Fibroblast of the conjunctiva (primary cell): Measurements from ENCODE around the gene BACE2.
"Not testable (repeated sequence)": the region's sequence is repeated elsewhere in the genome, so short reads cannot be mapped to it uniquely, and the experiment has no call there.

Experiments used
- DNase-seq: peaks from one replicate; pipeline ENCODE4 v3.0.0-alpha.2; 2010; ENCODE audit warnings: low read depth

Gene BACE2

DNA sequence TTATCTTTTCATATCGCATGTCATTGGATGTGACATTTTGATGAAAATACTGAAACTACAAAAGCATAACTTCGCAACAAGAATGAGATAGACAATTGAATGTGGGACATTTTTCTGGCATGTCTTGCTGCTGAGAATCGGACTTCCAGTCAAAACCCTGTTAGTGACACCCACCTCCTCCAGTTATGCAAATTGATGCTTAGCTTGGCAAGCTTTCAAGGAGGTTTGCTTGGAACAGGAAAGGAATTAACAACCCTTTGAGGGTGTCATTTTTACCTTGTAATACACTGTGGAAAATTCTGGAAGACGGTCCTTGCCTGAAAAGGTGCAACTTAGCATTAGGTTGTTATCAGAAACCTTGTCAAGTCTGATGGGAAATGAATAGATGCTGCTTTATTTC, 109.9 kb downstream of the BACE2 start:
- DNase-seq = no peak

DNA sequence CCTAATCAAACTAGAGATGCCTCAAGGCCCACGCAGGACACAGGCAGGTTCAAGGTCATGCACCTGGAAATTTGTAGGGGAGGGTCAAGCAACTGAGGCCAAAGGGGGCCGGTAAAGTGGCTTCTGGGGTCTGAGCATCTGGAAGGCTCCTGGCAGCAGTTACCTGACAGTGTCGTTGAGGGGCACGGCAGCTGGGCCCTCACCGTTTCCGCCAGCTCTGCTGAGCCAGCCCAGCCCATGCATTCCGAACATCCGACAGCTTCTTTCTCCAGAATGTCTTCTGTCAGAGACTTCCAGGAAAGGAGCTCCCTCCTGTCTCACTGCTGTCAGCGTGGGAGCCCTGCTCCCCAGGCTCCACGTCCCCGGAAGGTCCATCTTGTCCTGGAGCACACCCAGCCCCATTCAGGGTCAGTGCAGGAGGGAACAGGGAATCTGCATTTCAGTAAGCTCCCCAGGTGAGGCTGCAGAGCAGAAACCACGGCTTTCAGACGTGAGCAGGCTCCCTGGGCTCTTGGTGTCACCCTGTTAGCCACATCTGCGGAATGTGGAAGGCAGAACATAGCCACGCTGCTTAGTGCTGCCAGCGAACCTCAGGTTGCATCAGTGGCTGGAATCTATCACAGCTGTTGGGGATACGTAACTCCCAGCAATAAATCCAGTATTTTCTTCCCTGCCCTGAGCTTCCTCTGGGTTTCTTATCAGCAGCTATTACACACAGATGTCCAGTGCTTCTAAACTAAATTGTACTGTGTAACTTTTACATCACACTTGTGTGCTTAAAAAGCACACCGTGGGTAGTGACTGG, 112.4 kb downstream of the BACE2 start:
- peak; percentile 31 for DNase-seq

- no peak for DNase-seq
Measured at GRCh38 chr21:41282412-41282811, 114.5 kb downstream of the BACE2 start.

DNA sequence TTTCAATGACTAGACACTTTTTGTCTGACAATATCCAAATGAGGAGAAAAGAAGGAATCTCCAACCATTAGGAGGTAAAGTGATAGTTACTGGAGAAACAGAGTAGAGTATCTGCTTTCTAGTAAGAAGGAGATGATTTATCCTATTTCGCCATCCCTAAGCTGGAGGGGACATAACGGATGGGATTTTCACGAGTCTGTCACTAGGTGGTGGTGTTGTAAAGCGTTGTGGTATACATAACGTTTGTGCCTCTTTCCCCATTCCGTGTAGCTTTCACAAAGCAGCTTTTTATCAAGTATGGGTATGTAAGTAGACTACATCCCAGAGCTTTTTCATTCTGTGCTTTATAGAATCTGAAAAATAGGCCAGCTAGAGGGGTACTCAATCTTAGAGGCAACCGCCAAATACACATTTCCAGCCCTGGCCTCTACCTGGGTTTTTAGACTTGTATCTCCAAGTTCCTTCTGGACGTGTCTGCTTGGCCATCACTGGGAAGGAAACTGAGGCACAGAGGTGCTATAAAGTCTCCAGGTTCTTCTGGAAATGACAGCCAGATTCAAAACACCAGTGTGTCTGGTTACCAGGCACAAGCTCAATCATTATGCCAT, 115.4 kb downstream of the BACE2 start:
- DNase-seq = peak; percentile 77

- DNase-seq = no peak
Measured at GRCh38 chr21:41289431-41289830, 121.5 kb downstream of the BACE2 start.

GRCh38 chr21:41290106-41290799, 122.3 kb downstream of the BACE2 start:
- DNase-seq = no peak

DNA sequence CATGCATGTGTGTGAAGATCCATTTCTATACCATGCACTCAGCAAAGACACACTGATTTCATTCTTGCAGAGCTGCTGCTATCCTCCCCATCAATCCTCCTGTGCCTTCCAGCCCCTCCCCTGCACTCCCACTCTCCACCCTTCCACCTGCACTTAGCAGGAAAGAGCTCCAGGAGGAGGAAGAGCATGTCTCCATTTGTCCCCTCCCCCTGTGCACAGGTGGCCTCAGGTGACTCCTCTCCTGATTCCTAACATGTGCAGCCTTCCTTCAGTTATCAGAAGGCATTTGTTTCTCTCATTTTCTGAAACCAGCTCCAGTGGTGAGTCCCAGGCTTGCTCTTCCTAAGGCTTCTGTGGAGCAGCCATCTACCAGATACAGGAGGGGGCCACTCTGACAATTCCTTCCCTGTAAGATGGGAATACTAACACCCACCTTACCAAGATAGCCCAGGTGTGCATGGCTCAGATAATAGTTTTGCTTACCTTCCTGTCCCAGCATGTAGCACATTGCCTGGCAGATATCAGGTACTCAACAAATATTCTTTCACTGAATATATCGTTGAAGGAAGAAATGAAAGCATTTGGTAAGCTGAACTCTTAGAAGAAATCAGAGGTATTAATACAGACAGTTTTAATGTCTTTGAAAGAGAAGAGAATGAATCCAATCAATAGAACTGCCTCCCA, 126.7 kb downstream of the BACE2 start:
- no peak for DNase-seq

DNA sequence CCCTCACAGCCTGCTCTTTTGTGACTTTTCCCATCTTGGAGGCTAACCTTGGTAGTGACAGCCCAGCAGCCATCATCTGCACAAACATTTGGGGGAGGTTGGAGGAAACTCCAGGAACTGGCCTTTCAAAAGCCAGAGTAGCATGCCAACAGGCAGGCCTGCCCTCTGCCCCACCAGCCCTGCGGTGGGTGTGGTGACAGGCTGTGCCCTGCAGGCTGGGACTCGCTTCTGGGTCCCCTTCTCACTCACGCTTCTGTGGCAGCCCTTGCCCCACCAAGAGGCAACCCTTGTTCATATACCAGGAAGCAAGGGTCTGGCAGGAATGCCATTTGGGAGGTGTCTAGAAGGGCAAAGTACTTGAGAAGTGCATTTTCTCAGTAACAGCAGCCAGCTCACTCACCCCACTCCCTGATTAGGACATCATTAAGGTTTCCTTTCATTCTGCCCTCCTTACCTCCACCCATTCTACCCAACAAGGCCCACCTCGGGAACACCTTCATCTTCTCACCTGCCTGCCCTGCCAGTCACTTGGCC, 127.8 kb downstream of the BACE2 start:
- no peak for DNase-seq

DNA sequence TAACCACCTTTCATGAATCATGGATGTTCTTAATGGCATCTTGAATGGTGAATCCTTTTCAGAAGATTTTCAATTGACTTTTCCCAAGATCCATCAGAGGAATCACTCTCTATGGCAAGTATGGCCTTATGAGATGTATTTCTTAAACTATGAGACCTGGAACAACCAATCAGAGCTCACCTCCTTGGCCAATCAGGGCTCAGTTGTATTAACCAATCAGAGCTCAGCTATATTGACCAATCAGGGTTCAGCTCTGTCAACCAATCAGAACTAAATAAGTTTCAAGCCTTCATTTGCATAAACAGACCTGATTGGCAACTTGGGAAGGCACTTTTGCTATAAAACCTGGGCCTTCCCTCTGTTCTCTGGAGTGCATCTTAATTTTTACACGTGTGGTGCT, 135.0 kb downstream of the BACE2 start:
- DNase-seq = no peak

GRCh38 chr21:41304068-41304720, 136.2 kb downstream of the BACE2 start:
- DNase-seq = no peak

- DNase-seq = no peak
Measured at GRCh38 chr21:41307219-41307618, 139.3 kb downstream of the BACE2 start.

- DNase-seq = not testable (repeated sequence)
Measured at GRCh38 chr21:41313285-41314164, 145.6 kb downstream of the BACE2 start.

DNA sequence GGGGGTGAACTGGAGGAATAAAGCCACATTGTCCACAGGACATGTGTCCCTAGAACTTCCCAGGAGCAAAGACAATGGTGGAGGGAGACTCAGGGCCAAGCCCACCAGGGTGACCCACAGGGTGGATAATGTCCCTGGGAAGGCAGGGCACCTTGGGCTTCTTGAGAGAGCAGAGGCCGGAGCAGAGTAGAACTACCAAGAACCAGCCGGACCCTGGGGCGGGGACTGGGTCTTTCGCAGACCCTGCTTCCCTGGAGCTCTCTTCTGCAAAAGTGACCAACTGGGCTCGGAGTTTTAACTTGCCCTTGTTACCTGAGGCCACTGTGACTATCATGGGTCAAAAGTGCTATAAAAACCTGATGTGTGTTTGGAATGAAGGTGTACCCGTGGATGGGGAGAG, 147.8 kb downstream of the BACE2 start:
- no peak for DNase-seq

GRCh38 chr21:41316200-41317062, 148.5 kb downstream of the BACE2 start, which contains the start of gene FAM3B:
TSS of gene FAM3B (plus strand) at chr21:41316801. CDS start at chr21:41316880, 79 bp downstream.
- no peak for DNase-seq

DNA sequence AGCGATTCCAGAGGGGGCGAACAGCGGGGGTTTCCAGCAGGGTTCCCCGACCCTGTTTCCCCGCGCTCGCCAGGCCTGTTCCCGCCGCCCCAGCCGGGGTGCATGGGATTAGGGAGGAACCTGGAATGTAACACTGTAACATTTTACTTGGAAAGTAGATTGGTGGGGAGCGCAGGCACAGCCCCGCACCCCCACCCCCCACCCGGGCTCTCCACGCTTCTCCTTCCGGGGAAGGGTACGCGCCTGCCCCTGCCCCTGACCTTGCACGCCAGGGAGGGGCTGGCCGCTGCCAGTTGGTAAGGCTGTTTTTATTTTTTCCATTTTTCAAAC, 149.1 kb downstream of the BACE2 start:
- no peak for DNase-seq

DNA sequence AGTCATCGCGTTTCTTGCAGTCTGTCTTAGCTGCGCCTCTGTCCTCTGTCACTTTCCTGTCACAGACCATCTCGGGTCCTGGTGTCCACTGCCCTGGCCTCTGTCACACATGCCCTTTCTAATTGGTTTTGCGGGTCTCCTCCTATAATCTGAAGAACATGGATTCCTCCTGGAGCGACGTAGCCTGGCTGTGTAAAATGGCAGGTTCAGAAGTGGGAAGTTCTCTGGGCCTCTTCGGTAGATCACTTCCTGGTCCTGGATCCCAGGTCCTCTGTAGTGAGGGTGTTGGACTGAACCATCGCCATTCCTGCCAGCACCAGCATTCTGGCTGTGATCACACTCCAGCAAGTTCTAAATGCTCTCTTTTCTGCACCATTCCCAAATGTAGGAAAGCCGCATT, 149.5 kb downstream of the BACE2 start:
- DNase-seq = no peak

DNA sequence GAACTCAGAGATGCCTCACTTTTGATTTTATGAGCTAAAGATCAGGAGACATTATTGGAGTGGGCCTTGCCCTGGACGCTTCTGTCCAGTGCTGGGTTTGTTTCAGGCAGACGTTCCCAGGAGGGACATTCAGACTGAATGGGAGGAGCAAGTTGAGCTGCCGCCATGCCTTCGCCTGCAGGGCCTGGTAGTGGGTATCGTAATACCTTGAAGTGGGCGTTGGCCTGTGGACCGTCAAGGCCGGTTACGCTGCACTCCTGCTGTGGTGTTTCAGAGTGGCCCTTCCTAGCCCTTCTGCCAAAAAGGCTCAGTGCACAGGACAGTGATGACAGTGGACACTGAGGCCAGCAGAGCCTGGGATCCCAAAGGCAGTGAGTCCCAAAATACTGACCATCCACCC, 150.3 kb downstream of the BACE2 start:
- no peak for DNase-seq

DNA sequence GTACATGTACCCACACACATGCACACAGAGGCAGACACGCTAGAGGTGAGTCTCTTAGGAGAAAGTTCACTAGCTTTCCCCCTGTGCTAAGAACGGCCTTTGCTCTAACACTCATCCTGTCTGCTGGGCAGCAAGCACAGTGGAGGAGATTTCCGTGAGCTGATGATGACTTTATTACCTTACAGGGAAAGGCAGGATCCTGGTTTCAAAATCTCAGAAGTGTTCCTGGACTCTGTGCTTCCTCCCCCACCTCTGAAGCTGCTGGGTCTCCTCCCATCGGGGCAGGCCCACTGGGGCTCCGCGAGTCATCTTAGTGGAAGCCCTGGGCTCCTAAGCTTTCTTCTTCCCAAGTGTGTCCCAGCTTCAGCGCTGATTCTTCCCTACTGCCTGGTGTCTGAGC, 151.3 kb downstream of the BACE2 start:
- no peak for DNase-seq

- DNase-seq = no peak
Measured at GRCh38 chr21:41321211-41321907, 153.4 kb downstream of the BACE2 start.
